T47D (cell line): Measurements from ENCODE around the gene EGFR.

Experiments
- DNase-seq, 2 experiments: peaks; one replicate each; pipeline versions ENCODE4 v3.0.0 to v3.0.0-alpha.2; 2011 to 2012; ENCODE audit warnings: low read depth in 1 of 2, low spot score in 1 of 2
- JUND ChIP-seq: IDR thresholded peaks from 2 replicates; pipeline ENCODE4 v1.6.1; 2012; ENCODE audit warnings: low read depth
- in situ Hi-C: cut with HindIII; loops from 2 replicates; pipeline ENCODE4 v1.10.0; 2016; ENCODE audit warnings: low sequenced_read_pairs, low pct_unique_long_range_greater_than_20kb

The EGFR gene

DNA sequence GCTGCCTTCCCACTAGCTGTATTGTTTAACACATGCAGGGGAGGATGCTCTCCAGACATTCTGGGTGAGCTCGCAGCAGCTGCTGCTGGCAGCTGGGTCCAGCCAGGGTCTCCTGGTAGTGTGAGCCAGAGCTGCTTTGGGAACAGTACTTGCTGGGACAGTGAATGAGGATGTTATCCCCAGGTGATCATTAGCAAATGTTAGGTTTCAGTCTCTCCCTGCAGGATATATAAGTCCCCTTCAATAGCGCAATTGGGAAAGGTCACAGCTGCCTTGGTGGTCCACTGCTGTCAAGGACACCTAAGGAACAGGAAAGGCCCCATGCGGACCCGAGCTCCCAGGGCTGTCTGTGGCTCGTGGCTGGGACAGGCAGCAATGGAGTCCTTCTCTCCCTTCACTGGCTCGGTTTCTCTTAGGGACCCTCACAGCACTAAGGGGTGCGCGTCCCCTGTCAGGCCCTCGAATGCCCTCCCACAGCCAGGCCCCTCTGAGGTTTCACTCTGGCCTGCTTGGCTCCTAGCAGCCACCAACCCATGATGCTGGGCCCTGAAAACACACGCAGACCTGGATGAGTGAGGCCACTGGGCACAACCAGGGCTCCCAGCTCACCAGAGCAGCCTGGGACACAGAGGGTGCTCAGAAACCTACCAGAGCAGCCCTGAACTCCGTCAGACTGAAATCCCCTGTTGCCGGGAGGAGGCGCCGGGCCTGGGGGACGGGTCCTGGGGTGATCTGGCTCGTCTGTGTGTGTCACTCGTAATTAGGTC is 173.3 kb downstream of the EGFR start:
- in situ Hi-C loops, result no loop called here
- DNase-seq, result no peak
- TF ChIP-seq JUND, result no peak

DNA sequence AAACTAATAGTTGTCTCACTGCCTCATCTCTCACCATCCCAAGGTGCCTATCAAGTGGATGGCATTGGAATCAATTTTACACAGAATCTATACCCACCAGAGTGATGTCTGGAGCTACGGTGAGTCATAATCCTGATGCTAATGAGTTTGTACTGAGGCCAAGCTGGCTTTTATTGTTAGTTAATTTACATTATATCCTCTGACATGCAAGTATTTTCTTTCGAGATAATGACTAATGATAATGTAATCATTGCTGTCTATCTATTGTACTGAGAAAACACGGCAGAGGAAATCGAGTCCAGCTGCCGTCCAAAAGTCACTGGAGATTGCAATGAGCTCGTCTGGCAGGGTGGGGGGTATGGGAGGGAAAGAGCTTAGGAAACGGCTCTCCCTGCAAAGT is 173.9 kb downstream of the EGFR start:
- DNase-seq, result no peak
- in situ Hi-C loops, result no loop called here

DNA sequence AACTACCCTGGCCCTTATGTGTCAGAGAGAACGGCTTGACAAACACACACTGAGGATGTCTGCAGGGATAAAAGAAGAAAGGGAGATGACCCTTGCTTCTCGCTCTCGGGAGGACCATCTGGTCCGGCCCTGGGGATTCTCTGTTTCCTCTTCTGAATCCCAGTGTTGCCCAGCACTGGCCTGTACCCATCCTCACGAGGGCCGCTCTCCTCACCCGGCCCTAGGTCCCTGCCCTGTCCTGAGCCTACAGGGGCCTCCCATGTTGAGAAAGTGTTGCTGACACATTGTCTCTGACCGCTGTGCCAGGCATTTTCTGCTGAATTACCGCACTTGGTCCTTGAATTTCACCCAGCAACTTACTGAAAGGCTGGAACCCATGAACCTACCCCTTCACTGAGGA is 174.4 kb downstream of the EGFR start:
- no peak for TF ChIP-seq JUND
- no peak for DNase-seq
- in situ Hi-C loops, result no loop called here

More for the DNA sequence above, 173.9 kb downstream of the EGFR start:
- TF ChIP-seq JUND, result no peak

DNA sequence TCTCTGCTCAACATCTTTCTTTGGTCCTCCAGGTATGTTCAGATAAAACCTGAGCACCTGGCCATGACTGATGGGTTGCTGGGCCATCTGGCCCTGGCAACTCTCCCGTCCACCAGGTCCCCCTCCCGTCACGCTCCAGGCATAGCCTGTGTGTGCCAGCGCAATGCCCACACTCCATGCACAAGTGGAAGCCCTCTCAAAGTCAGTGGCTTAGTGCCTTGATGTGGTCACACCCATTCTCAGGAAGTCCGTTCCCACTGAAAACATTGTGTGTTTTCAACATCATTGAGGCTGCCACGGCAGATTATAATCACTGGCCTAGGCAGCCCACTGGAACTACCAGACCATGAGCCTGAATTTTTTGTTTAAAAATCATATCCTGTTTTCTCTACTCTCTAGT is 175.7 kb downstream of the EGFR start:
- DNase-seq, result no peak
- in situ Hi-C loops, result no loop called here
- TF ChIP-seq JUND, result no peak

DNA sequence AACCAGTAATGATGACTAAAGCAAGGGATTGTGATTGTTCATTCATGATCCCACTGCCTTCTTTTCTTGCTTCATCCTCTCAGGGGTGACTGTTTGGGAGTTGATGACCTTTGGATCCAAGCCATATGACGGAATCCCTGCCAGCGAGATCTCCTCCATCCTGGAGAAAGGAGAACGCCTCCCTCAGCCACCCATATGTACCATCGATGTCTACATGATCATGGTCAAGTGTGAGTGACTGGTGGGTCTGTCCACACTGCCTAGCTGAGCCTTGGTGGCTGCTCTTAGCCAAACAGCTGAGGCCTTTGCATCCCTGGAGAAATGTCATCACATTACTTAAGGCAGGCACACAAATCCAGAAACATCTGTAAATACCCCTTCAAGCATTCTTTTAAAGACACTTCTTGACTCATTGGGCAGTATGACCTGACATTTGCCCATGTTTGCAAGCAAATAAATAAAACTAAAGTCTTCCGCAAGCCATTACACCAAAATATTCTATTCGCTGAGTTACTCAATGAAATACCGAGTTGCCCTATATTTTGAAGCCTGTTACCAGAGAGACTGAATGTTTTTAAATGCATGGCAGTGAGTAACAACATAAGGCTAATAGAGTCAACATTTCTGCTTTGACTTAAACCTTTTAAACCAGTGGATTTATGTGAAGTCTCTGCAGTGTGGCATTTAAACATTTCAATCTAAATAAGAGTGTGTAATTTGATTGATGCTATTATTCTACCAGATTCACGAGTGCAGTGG is 180.0 kb downstream of the EGFR start:
- TF ChIP-seq JUND, result no peak
- DNase-seq, result no peak
- in situ Hi-C loops, result no loop called here

DNA sequence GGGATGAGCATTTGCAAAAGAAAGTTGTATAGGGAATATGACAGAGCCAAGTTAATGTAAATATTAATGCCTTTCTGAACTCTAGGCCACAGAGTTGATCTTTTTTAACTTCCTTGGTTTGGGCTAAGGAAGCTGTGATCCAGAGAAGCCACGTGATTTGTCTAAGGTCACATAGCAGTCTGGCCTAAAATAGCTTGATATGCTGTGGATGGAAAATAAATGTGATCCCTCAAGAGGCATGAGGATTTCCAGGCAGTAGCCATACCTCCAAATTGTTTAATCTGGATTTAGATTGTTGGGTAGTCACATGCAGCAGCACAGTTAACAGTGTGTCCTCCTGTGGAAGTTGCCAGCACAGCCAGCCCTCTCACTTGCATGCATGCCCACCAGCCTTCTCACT is 180.6 kb downstream of the EGFR start:
- in situ Hi-C loops, result no loop called here
- no peak for DNase-seq
- TF ChIP-seq JUND, result no peak

DNA sequence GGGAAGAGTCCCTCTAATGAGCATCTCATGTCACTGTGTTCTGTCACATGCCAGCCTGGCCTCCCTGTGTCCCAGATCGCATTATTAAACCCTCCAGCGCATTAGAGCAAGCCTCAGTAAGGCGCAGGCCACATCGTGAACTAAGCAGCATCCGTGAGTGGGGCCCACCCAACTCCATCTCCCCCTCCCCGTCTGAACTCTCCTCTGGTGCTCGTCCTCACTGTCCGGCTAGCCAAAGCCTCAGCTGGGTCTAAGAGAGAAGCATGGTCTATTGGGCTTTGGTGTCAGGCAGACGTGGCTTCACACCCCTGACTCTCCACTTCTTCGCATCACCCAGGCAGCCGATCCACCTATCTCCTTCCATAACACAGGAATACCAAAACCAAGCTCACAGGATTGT is 181.6 kb downstream of the EGFR start:
- TF ChIP-seq JUND, result no peak
- in situ Hi-C loops, result no loop called here
- DNase-seq, result no peak

DNA sequence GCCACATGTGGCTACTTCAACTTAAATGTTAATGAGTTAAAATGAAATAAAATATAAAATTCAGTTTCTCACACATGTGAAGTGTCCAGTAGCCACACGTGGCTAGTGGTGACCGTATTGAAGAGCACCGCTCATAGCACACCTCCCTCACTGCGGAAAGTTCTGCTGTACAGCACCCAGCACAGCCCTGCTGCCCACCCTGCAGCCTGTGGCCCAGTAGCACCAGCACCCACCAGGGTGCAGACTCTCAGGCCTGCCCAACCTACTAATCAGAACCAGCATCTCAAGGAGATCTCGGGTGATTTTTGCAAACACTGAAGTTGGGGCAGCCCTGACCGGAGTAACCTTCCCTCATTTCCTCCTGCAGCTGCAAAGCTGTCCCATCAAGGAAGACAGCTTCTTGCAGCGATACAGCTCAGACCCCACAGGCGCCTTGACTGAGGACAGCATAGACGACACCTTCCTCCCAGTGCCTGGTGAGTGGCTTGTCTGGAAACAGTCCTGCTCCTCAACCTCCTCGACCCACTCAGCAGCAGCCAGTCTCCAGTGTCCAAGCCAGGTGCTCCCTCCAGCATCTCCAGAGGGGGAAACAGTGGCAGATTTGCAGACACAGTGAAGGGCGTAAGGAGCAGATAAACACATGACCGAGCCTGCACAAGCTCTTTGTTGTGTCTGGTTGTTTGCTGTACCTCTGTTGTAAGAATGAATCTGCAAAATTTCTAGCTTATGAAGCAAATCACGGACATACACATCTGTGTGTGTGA is 183.5 kb downstream of the EGFR start:
- TF ChIP-seq JUND, result no peak
- DNase-seq, result no peak
- in situ Hi-C loops, result no loop called here

DNA sequence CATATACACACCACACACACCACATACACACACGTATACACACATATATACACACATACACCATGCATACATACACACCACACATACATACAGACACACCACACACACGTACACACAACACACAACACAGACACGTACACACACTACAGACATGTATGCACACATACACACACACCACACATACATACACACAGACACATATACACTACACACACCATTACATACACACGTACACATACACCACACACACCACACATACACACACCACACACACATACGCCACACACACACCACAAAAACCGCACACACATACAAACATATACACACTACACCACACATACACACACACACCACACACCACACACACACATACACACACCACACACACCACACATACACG is 184.5 kb downstream of the EGFR start:
- no peak for TF ChIP-seq JUND
- DNase-seq, result no peak
- in situ Hi-C loops, result no loop called here

DNA sequence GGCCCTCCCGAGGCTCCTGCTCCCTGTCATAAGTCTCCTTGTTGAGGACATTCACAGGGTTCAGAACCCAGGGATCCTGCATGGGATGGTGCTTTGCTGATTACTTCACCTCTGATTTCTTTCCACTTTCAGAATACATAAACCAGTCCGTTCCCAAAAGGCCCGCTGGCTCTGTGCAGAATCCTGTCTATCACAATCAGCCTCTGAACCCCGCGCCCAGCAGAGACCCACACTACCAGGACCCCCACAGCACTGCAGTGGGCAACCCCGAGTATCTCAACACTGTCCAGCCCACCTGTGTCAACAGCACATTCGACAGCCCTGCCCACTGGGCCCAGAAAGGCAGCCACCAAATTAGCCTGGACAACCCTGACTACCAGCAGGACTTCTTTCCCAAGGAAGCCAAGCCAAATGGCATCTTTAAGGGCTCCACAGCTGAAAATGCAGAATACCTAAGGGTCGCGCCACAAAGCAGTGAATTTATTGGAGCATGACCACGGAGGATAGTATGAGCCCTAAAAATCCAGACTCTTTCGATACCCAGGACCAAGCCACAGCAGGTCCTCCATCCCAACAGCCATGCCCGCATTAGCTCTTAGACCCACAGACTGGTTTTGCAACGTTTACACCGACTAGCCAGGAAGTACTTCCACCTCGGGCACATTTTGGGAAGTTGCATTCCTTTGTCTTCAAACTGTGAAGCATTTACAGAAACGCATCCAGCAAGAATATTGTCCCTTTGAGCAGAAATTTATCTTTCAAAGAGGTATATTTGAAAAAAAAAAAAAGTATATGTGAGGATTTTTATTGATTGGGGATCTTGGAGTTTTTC is 186.5 kb downstream of the EGFR start:
- in situ Hi-C loops, result no loop called here
- TF ChIP-seq JUND, result no peak
- peak in 1 of 2 experiments; percentile 43 for DNase-seq

DNA sequence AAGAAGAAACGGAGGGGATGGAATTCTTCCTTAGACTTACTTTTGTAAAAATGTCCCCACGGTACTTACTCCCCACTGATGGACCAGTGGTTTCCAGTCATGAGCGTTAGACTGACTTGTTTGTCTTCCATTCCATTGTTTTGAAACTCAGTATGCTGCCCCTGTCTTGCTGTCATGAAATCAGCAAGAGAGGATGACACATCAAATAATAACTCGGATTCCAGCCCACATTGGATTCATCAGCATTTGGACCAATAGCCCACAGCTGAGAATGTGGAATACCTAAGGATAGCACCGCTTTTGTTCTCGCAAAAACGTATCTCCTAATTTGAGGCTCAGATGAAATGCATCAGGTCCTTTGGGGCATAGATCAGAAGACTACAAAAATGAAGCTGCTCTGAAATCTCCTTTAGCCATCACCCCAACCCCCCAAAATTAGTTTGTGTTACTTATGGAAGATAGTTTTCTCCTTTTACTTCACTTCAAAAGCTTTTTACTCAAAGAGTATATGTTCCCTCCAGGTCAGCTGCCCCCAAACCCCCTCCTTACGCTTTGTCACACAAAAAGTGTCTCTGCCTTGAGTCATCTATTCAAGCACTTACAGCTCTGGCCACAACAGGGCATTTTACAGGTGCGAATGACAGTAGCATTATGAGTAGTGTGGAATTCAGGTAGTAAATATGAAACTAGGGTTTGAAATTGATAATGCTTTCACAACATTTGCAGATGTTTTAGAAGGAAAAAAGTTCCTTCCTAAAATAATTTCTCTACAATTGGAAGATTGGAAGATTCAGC is 187.6 kb downstream of the EGFR start:
- TF ChIP-seq JUND, result no peak
- in situ Hi-C loops, result no loop called here
- DNase-seq, result no peak
